ENCODE results near the gene GPR21. TPM values are rescaled to one million over a fixed set of nuclear protein-coding genes. Genes with fewer than 3 reads are reported as not detected.

GPR21 gene
- total RNA-seq, 1 donor from 2014 or later = 6.4 TPM

- no peak overlapping the region for H3K9ac ChIP-seq
- TF ChIP-seq, protein P1, sequence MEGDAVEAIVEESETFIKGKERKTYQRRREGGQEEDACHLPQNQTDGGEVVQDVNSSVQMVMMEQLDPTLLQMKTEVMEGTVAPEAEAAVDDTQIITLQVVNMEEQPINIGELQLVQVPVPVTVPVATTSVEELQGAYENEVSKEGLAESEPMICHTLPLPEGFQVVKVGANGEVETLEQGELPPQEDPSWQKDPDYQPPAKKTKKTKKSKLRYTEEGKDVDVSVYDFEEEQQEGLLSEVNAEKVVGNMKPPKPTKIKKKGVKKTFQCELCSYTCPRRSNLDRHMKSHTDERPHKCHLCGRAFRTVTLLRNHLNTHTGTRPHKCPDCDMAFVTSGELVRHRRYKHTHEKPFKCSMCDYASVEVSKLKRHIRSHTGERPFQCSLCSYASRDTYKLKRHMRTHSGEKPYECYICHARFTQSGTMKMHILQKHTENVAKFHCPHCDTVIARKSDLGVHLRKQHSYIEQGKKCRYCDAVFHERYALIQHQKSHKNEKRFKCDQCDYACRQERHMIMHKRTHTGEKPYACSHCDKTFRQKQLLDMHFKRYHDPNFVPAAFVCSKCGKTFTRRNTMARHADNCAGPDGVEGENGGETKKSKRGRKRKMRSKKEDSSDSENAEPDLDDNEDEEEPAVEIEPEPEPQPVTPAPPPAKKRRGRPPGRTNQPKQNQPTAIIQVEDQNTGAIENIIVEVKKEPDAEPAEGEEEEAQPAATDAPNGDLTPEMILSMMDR (IDR thresholded peaks at IDR 0.05) = no peak
- TF ChIP-seq EZH2 (IDR thresholded peaks at IDR 0.05) (no peak), EZH2phosphoT487 (IDR thresholded peaks at IDR 0.05) (no peak)
- no peak overlapping the region for H3K4me3 ChIP-seq
- no peaks in the 10 kb centered on the region for H3K27me3 ChIP-seq
- H3K36me3 ChIP-seq = peaks cover 19% of the 10 kb centered on the region
- Mint-ChIP-seq H3K4me1 (peaks cover 13% of the 10 kb centered on the region), H3K4me3 (no peak overlapping the region), H3K9me3 (no peaks in the 10 kb centered on the region), H3K36me3 (peaks cover 19% of the 10 kb centered on the region), H3K27ac (no peak overlapping the region), H3K27me3 (ENCODE audit: insufficient read depth, low read depth) (no peaks in the 10 kb centered on the region)
- H3F3A ChIP-seq (ENCODE audit: low read depth) = peaks cover 5% of the 10 kb centered on the region
- H2AFZ ChIP-seq (replicated peaks) = no peak overlapping the region
- H3K79me2 ChIP-seq (ENCODE audit: low read depth) = no peaks in the 10 kb centered on the region
- no peak overlapping the region for H3K27ac ChIP-seq
- H4K20me1 ChIP-seq (ENCODE audit: low read depth) = no peaks in the 10 kb centered on the region
- H3K4me2 ChIP-seq = no peak overlapping the region
- no peaks in the 10 kb centered on the region for H3K9me3 ChIP-seq (ENCODE audit: low read depth)
- no peaks in the 10 kb centered on the region for H3K4me1 ChIP-seq
- DNase-seq (ENCODE audit: low spot score) = no peak
These were observed 30.0 kb upstream of the GPR21 start for GRCh38 chr9:123003466-123003865.

GRCh38 chr9:123005964-123006363 is 27.5 kb upstream of the GPR21 start:
- DNase-seq (ENCODE audit: low spot score) = no peak
- no peak overlapping the region for H3K4me2 ChIP-seq
- H3F3A ChIP-seq (ENCODE audit: low read depth) = peaks cover 5% of the 10 kb centered on the region
- H3K27me3 Mint-ChIP-seq (ENCODE audit: insufficient read depth, low read depth) = no peaks in the 10 kb centered on the region
- H4K20me1 ChIP-seq (ENCODE audit: low read depth) = no peaks in the 10 kb centered on the region
- H3K79me2 ChIP-seq (ENCODE audit: low read depth) = no peaks in the 10 kb centered on the region
- H2AFZ ChIP-seq (replicated peaks) = no peak overlapping the region
- H3K4me1 Mint-ChIP-seq = peaks cover 4% of the 10 kb centered on the region
- TF ChIP-seq, protein P1 (IDR thresholded peaks at IDR 0.05) = no peak
- TF ChIP-seq EZH2 (IDR thresholded peaks at IDR 0.05) (no peak), EZH2phosphoT487 (IDR thresholded peaks at IDR 0.05) (no peak)
- no peak overlapping the region for H3K27ac ChIP-seq
- no peaks in the 10 kb centered on the region for H3K27me3 ChIP-seq
- no peak overlapping the region for H3K4me3 ChIP-seq
- no peaks in the 10 kb centered on the region for H3K9me3 Mint-ChIP-seq
- H3K9ac ChIP-seq = no peak overlapping the region
- H3K27ac Mint-ChIP-seq = no peak overlapping the region
- no peaks in the 10 kb centered on the region for H3K4me1 ChIP-seq
- no peaks in the 10 kb centered on the region for H3K9me3 ChIP-seq (ENCODE audit: low read depth)
- peaks cover 9% of the 10 kb centered on the region for H3K36me3 Mint-ChIP-seq
- H3K36me3 ChIP-seq = peaks cover 7% of the 10 kb centered on the region
- no peak overlapping the region for H3K4me3 Mint-ChIP-seq

- peaks cover 5% of the 10 kb centered on the region for H3F3A ChIP-seq (ENCODE audit: low read depth)
- H3K4me1 ChIP-seq = no peaks in the 10 kb centered on the region
- Mint-ChIP-seq H3K9me3 (no peaks in the 10 kb centered on the region), H3K4me1 (peaks cover 4% of the 10 kb centered on the region), H3K27me3 (ENCODE audit: insufficient read depth, low read depth) (no peaks in the 10 kb centered on the region), H3K36me3 (peaks cover 18% of the 10 kb centered on the region), H3K27ac (no peak overlapping the region), H3K4me3 (no peak overlapping the region)
- H4K20me1 ChIP-seq (ENCODE audit: low read depth) = no peaks in the 10 kb centered on the region
- no peaks in the 10 kb centered on the region for H3K9me3 ChIP-seq (ENCODE audit: low read depth)
- H3K4me3 ChIP-seq = no peak overlapping the region
- peaks cover 3% of the 10 kb centered on the region for H3K36me3 ChIP-seq
- DNase-seq (ENCODE audit: low spot score) = no peak
- H3K79me2 ChIP-seq (ENCODE audit: low read depth) = no peaks in the 10 kb centered on the region
- no peak overlapping the region for H2AFZ ChIP-seq (replicated peaks)
- H3K4me2 ChIP-seq = no peak overlapping the region
- no peak overlapping the region for H3K27ac ChIP-seq
- no peak overlapping the region for H3K9ac ChIP-seq
- TF ChIP-seq EZH2 (IDR thresholded peaks at IDR 0.05) = no peak
- no peak for TF ChIP-seq EZH2phosphoT487 (IDR thresholded peaks at IDR 0.05)
- TF ChIP-seq, protein P1 (IDR thresholded peaks at IDR 0.05) = no peak
- H3K27me3 ChIP-seq = no peaks in the 10 kb centered on the region
These were observed 26.2 kb upstream of the GPR21 start for GRCh38 chr9:123007269-123007668.

Data from neural progenitor cell (in vitro differentiated cells).